ENCODE measurements around the gene DCAF12.

The DCAF12 gene

DNA sequence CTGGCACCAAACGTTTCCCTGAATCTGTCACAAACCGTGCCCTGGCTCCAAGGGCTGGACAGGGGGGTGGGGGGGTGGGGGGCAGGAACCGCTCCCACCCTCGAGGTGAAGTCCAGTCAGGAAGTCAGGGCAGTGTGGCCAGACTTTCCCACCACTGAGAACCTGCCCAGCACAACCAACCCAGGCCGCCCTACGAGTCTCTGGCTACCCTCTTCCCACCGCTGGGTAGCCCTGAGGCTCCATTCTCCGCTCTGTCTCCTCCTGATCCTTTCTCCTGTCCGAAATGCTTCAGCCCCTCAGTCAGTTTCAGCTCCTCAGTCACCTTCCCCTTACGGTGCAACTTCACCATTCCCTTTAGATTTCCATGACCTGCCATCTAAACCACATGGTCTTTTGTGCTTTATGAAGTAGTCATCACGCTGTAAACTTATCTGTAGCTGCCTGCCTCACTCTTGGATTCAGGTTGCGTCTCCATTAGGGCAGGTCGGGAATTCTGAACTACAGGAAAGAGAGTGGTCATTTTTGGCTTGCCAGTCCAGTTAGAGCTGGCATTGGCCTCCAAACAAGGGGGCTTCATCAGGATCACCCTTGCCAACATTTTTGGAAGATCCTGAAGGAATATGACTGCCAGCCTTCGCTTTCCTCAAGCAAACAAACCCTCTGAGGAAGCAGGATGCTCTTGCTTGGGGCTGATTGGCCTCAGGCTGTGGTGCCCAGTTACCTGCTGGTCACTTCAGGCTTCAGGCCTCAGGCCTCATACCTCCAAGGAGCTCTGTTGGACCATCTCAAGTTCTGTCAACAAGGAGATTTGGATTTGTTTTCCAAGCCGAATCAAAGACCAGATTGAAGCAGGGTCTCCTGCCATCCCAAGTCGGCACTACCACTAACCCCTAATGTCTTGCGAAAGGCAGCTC is 794 bp upstream of the DCAF12 start:
- in situ Hi-C loops (cut with HindIII; ENCODE audit: low sequenced_read_pairs): no loop called here

DNA sequence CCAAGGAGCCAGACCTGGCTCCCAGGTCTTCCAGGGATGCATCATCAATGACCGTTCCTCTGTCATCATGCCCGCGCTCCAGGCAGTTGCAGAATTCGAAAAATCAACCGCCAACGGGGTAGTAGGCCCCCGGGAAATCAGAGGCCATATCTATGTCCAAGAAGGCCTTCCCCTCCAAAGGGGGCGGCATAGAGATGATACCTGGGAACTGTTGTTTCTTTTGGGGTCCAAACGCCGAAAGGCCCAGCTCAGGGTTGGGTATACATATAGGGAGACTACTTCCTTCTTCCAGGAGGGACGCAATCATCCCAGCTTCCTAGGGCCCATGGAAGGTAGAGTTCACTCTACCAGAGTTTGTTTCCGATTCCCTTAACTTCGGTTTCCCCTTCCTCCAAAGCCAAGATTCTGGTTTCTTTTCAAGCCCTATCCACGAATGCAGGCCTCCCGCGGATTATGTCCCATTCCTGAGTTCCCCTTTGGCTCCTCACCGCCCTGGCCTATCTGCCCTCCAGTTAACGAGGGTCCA is 754 bp downstream of the DCAF12 start:
- in situ Hi-C loops (cut with HindIII; ENCODE audit: low sequenced_read_pairs): no loop called here

DNA sequence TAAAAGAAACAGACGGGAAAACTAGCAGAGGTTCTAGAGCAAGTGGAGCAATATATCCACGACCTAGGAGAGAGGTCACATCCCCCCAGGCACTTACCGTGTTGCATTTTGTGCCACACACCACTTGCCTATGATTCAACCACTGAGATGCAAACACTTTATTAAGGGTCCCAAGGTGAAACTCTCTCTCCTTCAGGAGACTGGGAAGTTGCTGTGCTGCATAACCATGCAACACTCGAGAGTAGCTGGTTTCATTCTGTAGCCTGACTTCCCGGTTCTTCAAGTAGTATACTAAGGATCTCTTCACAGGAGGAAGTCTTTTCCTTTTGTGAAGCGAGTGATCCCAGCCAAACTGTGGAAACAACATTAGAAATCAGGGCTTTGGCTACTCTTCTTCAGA is 1.6 kb downstream of the DCAF12 start:
- in situ Hi-C loops (cut with HindIII; ENCODE audit: low sequenced_read_pairs): no loop called here

DNA sequence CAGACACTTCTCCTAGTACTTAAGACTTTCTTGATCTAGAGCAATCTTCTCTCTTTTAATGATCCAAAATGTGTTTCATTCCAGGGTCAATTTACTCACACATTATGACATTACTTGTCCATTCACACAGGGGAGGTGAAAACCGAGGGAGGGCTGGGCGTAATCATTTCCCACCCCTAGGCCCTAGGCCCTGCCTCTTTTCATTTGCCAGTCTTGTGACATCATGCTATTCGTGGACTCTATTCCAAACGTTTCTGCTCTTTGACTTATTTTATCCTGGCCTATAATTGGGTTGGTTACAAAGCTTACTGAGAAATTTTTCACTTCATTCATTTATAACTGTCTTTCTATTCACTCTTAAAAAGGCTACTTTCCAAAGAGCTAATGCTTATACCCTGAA is 2.4 kb downstream of the DCAF12 start:
- in situ Hi-C loops (cut with HindIII; ENCODE audit: low sequenced_read_pairs): no loop called here

DNA sequence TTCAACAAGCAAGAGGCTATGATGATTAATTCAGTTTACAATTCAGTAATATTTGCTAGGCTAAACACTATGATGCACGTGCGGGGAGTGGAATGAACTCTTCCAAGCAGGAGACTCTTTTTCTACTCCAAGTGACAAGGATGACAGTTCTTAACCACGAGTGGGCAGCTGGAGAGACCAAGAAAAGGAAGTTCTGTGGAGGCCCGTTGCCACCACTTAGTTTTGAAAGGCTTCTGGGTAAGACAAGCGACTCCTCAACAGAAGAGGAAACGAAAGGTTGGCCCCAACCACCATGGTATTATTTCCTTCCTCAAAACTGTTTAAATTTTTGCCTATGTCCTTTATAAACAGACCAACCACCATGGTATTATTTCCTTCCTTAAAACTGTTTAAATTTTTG is 2.8 kb downstream of the DCAF12 start:
- in situ Hi-C loops (cut with HindIII; ENCODE audit: low sequenced_read_pairs): no loop called here

DNA sequence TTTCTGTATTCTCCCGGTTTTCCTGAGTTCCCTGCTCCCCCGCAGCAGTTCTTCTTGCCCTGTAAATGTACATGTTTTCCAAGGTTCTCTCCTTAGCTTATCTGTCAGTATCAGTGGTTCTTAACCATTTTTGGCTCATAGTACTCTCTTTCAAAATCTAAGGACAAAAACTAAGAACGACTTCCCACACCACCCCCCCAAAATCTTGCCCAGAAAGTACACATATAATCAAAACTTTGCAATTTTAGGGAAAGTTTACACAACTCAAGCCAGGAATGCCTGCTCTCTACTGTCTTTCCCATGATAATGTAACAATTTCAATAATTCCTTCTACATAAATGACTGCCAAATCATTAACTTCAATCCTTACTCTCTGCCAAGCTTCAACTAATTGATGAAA is 4.5 kb downstream of the DCAF12 start:
- in situ Hi-C loops (cut with HindIII; ENCODE audit: low sequenced_read_pairs): no loop called here

DNA sequence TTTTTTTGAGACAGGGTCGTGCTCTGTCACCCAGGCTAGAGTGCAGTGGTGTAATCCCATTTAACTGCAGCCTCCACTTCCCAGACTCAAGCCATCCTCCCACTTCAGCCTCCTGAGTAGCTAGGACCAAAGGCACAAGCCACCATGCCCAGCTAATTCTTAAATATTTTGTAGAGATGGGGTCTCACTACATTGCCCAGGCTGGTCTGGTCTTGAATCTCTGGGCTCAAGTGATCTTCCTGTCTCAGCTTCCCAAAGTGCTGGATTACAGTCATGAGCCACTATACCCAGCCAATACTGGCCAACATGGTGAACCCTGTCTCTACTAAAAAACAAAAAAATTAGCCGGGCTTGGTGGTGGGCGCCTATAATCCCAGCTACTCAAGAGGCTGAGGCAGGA is 6.8 kb downstream of the DCAF12 start:
- in situ Hi-C loops (cut with HindIII; ENCODE audit: low sequenced_read_pairs): no loop called here

DNA sequence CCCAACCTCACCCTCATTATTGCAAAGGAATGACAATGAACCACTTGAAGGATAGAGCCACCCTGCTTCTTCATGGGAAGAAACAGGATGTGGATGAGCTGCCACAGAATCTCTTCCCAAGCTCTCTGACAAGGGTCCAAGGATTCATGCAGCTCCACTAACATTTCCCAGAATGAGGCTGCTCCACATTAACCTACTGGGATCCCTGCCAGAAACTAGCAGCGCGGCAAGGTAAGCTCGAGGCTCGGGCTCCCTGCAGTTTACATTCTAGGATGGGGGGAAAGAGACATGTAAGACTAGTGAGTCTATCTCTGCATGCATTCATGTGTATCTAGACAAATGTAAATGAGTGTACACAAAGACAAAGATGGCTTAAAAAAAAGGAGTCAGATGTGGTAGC is 12.1 kb downstream of the DCAF12 start:
- in situ Hi-C loops (cut with HindIII; ENCODE audit: low sequenced_read_pairs): no loop called here

DNA sequence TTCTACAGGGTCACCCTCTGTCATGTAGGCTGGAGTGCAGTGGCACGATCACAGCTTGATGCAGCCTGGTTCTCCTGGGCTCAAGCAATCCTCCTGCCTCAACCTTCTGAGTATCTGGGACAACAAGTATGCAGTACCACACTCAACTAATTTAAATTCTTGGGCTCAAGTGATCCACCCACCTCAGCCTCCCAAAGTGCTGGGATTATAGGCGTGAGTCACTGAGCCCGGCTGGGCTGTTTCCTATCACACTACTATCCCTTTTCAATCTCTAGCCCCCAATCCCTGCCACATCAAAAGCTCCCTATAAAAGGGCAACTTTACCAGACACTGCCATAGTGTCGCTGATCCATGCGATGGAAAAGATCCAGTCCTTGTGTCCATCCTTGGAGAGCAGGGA is 20.4 kb downstream of the DCAF12 start:
- in situ Hi-C loops (cut with HindIII; ENCODE audit: low sequenced_read_pairs): no loop called here

DNA sequence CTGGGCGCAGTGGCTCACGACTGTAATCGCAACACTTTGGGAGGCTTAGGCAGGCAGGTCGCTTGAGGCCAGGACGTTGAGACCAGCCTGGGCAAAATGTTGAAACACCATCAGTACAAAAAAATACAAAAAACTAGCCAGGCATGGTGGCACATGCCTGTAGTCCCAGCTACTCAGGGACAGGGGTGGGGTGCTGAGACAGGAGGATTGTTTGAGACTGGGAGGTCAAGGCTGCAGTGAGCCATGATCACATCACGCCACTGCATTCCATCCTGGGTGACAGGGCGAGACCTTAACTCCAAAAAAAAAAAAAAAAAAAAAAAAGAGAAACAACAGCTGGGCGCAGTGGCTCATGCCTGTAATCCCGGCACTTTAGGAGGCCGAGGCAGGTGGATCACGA is 23.7 kb downstream of the DCAF12 start:
- in situ Hi-C loops (cut with HindIII; ENCODE audit: low sequenced_read_pairs): no loop called here

DNA sequence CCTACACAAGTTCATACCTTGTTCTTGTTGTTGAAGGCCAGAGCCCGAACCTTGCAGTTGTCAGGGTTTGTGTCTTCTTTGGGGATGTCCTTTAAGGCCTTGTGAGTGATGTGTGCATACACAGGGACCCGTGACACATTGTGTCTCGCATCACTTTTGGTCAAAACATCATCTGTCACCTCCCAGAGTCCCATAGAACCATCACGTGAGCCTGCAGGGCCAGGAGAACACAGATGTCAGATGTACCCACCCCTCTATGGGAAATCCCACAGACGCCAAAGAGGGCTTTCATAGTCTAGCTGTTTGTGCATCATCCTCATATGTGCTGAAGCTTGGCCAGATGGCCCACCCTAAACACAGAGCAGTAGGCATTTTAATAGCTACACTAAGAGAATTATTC is 28.2 kb downstream of the DCAF12 start:
- in situ Hi-C loops (cut with HindIII; ENCODE audit: low sequenced_read_pairs): loop anchor here (5.0 to 10.0 kb wide), 4 partner anchors 106 to 304 kb away; partner anchors contain the start of gene PRSS3

DNA sequence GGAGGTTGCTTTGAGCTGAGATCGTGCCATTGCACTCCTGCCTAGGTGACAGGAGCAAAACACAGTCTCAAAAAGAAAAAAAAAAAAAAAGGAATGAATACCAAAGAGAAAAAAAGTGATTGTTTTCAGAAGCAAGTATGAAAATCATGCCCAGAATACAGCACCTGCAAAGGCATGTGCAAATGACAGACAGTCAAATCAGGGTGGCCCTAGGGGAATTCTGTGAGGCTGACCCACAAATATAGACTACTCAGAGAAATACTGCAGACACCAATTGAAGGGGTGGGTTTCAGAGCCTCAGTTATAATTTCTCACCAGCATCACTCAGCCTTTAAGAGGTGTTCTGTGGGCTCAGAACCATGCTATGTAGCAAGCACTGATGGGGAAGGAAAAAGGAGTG is 28.6 kb downstream of the DCAF12 start:
- in situ Hi-C loops (cut with HindIII; ENCODE audit: low sequenced_read_pairs): loop anchor here (5.0 to 10.0 kb wide), 4 partner anchors 106 to 303 kb away; partner anchors contain the start of gene PRSS3

DNA sequence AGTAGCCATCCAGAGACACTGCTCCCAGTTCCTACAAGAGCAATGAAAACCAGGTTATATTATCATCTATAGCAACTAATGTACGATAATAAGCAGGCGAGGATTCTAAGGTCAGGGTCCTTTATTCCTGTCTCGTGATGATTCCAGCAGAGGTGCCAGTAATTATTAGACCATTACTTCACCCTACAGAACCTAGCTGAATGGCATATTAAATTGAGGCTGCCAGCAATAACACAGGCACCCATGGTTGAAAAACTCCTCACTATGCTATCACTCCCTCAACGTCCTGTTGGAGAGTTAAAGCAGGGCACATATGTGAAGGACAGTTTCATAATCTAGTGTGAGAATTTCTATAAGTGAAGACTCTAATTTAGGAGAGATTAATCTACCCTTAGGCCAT is 29.7 kb downstream of the DCAF12 start:
- in situ Hi-C loops (cut with HindIII; ENCODE audit: low sequenced_read_pairs): loop anchor here (5.0 to 10.0 kb wide), 4 partner anchors 104 to 302 kb away; partner anchors contain the start of gene PRSS3

DNA sequence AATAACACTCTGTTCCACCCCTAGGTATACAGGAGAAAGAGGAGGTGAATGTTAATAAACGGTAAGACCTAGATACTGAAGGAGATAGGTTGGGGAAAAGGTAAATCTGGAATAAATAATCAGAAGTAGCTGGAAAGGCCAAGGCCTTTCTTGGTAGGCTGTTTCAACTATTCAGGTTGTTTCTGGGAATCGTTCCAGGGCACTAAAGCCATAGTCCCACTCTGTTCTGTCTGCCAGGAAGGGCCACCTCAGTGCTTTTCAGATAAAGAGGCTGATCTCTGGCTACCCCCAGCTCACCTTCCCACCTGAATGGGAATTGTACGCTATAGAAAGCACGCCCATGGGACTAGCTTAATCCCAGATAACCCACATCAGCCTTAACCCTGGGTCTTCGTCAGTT is 32.9 kb downstream of the DCAF12 start:
- in situ Hi-C loops (cut with HindIII; ENCODE audit: low sequenced_read_pairs): loop anchor here (10.0 kb wide), 2 partner anchors 169 to 299 kb away; partner anchors contain the start of gene PRSS3

DNA sequence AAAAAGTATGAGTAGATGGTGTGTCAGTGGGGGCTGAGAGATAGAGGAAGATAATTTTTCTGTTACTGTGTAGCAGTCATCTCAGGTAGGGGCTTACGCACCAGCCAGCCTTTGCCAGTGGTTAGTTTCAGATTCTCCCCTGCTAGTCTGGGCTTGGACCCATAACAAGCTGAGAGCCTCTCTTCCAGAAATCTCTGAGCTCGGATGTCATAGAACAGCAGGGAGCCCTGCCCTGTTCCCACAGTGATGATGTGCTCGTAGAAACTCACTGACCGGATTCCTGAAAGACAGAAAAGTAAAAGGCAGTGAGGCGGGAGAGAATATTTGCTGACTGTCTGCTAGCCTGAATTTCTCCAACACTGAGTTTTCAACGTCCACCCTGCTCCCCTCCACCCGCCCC is 37.2 kb downstream of the DCAF12 start:
- in situ Hi-C loops (cut with HindIII; ENCODE audit: low sequenced_read_pairs): no loop called here

DNA sequence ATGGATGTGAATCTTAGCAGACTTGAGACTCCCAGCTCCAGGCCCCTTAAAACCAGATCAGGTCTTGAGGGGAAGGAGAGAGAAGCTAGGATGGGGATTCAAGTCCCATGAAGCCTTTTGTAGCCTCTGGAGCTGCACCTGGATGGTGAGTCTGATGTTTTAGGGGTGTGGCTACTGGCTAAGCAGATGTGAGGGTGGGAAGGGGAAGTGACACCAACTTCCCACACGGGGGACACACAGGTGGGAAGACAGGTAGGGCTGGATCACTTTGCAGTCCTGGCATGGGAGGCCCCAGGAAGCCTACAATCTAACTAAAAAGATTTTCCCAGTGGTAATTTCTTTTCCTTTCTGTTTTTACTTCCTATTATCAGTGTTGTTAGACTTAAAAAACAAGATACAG is 39.1 kb downstream of the DCAF12 start:
- in situ Hi-C loops (cut with HindIII; ENCODE audit: low sequenced_read_pairs): no loop called here

DNA sequence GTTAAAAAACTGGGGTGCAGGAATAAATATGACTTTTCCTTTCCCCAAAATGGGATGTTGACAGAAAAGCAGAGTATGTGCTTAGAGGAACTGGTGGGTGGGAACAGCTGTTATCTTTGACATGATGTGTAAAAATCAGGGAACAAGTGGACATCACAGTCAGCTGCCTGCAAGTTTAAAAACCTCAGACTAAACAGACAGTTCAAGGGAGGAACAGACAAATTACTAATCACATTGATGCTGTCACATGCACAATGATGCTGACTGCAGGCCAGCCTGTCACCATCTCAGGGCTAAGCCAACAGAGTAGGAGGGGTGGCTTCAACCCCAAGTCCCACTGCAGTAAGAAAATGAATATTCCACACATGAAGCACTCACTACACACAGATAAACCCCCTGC is 39.6 kb downstream of the DCAF12 start:
- in situ Hi-C loops (cut with HindIII; ENCODE audit: low sequenced_read_pairs): no loop called here

DNA sequence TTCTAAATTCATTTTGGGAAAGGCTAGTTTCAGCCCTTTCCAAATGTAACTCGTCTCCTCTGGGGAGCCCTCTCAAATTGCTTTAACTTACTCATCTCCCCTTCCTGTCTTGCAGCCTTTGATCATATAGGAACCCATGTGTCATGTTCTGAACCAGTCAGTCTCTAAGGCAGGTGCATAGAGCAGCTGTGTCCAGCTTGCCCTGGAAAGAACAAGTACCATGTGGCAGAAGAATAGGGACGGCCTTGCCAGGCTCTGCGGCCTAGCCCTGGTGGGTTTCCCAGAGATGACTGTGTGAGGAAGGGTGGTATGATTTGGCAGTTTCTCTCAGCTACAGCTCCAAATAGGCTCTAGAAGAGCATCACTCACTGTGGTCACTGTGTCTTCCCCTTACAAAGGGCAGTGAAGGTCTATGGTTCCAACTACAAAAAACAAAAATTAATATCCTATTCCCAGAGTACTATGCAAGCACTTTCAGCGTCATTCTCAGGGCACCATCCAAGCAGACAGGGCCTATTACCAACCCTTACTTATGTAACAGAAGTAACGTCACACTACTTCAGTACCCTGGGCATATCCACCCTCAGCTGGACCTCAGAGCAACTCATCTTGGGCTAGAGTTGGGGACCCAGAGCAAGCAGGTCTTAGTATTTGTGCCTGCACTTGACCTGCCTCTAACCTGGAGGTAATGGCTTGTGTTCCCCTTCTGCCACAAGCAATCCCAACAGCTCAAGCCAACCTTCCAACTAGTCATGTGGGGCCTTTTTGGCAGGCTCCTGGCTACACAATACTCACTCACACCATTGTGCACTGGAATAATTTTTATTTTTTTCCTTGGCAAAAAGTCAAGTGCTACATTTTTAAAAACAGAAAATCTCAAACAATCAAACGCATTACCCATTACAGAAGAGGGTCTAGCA is 40.7 kb downstream of the DCAF12 start:
- in situ Hi-C loops (cut with HindIII; ENCODE audit: low sequenced_read_pairs): no loop called here

DNA sequence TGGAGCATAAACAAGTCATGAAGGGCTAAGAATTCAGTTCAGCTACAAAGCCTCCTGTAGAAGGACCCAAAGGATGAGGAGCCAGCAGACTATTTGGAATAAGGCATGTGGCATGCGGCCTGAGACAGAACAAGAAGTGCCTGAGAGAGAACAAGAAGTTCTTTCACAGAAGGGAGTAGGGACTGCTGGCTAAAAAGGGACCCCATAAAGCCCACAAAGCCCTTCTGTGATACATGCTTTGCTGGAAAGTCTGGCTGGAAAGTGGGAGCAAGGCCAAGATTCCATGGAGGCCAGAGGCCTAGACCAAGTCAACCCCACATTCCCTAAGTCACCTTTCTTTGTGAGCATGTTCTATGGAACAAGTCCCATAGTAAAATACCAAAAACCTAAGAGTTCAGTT is 41.9 kb downstream of the DCAF12 start:
- in situ Hi-C loops (cut with HindIII; ENCODE audit: low sequenced_read_pairs): no loop called here

DNA sequence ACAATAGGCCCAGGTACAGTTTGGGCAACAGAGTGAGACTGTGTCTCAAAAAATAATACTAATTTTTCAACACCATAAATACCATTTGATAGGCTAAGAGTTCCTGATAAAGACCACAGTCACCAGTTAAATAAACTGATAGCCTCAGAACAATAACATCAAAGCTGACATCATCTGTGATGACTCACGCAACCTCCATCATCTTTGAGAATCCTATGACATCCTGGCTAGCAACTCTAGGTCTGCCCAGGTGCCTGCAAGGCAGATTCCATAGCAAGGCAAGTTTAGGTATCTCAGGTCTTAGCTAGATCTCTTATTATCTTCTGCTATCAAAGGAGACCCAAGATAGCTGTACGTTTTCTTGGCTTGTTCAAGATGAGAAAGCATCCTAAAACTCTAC is 47.3 kb downstream of the DCAF12 start:
- in situ Hi-C loops (cut with HindIII; ENCODE audit: low sequenced_read_pairs): no loop called here

DNA sequence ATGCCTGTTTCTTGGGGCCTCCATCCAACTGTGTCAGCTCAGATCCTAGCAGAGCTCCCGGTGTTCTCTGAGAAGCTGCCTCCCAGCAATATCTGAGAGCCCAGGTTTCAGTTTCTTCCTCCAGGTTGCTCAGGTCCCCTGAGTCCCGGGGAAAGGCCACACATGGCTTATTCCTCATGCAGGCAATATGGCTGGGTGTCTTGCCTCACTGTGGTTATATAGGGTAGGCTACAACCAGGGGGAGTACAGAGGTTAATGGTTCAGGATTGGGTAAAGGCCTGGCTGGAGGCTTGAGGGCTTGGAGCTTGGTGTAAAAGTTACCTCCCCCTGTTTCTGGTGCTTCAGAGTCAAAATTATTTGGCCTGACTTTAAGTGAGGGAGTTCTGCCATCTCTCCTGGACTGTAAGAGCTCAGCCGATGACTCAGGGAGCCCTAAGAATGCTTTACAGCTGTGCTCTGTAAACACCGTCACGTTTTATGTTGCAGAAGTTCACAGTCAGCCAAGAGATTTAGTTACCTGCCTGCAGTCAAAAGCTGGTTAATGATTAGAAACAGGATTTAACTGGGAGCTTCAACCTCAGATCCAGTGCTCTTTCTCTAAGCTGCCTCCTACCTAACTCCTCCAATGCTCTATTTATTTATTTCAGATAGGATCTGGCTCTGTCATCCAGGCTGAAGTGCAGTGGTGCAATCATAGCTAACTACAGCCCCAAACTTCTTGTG is 53.5 kb downstream of the DCAF12 start:
- in situ Hi-C loops (cut with HindIII; ENCODE audit: low sequenced_read_pairs): loop anchor here (5.0 kb wide), 1 partner anchor 71 kb away; no protein-coding TSS in a partner anchor

Measured in endothelial cell of hepatic sinusoid (primary cell).